GM18505 (cell line): ENCODE results near the gene TAS2R39.
"Not testable (repeated sequence)": the region's sequence is repeated elsewhere in the genome, so short reads cannot be mapped to it uniquely, and the experiment has no call there.

ENCODE experiments used
- ATAC-seq: cut with Tn5 transposase; IDR thresholded peaks from one replicate; pipeline ENCODE4 v1.9.1; 2021; ENCODE audit not compliant: unreplicated experiment
- POLR2A ChIP-seq: IDR thresholded peaks from 4 replicates; pipeline ENCODE4 v1.6.1; 2011; ENCODE audit warnings: borderline replicate concordance; ENCODE audit not compliant: insufficient read depth, insufficient read length; ENCODE audit errors: extremely low read depth

The TAS2R39 gene

DNA sequence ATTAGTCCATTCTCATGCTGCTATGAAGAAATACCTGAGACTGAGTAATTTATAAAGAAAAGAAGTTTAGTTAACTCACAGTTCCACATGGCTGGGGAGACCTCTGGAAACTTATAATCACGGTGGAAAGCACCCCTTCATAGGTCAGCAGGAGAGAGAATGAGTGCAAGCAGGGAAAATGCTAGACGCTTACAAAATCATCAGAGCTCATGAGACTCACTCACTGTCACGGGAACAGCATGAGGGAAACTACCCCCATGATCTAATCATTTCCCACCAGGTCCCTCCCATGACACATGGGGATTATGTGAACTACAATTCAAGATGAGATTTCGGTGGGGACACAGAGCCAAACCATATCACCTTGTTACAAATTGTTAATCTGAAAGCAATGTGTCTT, 15.8 kb downstream of the TAS2R39 start:
- no peak for TF ChIP-seq POLR2A
- ATAC-seq = no peak

DNA sequence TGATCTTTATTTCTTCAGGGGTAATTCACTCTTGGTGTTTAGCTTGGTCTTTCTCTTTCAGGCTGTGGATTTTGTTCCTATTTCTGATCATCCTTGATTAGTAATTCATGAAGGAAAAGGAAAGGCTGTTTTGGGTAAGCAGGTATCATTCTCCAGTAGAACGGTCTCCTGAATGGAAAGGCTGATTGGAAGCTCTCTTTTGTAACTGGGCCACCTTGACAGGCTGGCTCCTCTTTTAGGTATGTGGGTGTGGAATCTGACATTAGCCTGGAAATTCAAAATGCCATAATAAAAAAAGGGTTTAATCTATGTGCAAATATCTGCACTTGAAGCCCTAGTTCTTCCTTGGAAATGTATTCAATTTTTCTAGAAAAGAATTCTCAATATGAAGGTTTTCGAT, 18.9 kb downstream of the TAS2R39 start:
- no peak for ATAC-seq
- no peak for TF ChIP-seq POLR2A

DNA sequence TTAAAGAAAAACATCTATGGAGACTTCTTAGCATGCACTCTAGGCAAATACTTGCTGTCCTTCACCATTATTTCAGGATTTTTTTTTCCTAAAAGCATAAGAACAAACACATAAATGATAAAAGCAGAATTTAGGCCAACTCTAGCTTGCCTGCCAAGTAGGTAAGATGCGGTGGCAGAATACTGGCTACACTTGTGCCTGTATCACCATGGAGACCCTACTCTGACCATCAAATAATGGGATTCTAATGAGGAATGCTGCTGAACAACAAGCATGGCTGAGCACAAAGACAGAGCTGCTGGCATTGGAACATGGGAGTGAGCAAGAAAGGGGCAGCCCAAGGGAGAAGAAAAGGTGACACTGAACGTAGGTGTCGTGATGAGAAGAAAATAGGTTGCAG, 20.2 kb downstream of the TAS2R39 start:
- TF ChIP-seq POLR2A = no peak
- ATAC-seq = no peak

DNA sequence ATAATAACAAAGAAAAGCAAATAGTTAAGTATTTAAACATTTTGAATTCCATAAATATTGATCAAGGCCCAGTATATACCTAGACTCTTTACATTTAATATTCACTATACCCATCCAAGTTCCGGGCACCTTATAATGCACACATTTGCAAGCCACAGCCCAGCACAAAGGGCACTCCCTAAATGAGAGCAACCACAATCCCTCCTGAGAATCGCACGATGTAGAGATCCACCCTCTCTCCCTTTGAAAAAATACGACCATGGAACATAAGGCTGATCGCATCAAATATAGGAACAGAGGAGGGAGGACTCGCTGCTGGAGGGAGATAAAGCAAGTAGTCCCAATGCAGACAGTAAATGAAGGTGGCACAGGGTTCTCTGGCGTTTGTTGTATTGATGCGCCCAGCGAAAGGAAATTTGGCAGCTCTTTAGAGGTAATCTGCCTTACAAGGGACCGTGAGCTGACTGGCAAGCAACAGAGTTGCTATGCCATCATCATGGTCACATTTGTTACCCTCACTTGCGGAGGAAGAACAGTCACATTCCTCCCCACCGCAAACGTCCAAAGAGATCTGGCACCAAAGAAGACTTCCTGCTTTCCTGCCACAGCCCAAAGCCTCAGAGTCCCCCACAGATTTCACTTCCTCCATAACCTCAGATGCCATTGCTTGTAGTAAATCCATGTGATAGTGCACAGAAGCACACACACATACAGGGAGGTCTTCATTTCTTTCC, 22.5 kb downstream of the TAS2R39 start:
- ATAC-seq = peak; percentile 92
- no peak for TF ChIP-seq POLR2A

DNA sequence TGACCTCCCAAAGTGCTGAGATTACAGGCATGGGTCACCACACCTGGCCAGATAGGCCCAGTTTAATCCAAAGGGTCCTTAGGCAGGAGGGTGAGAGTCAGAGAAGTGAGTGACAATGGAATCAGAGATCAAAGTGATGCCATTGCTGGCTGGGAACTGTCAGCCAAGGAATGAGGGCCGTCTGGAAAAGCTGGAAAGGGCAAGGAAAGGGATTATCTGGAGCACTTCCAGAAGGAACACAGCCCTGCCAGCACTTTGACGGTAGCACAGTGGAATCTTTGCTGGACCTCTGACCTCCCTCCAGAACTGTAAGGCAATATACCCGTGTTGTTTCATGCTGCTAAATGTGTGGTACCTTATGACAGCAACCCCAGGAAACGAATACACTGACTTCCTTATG, 27.3 kb downstream of the TAS2R39 start:
- no peak for ATAC-seq
- no peak for TF ChIP-seq POLR2A

DNA sequence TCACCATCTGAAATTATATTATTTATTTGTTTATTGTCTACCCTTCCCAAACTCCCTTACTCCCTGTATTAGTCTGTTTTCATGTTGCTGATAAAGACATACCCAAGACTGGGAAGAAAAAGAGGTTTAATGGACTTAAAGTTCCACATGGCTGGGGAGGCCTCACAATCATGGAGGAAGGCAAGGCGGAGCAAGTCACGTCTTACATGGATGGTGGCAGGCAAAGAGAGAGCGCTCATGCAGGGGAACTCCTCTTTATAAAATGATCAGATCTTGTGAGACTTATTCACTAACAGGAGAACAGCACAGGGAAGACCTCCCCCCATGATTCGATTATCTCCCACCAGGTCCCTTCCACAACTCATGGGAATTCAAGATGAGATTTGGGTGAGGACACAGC, 30.3 kb downstream of the TAS2R39 start:
- ATAC-seq = not testable (repeated sequence)

DNA sequence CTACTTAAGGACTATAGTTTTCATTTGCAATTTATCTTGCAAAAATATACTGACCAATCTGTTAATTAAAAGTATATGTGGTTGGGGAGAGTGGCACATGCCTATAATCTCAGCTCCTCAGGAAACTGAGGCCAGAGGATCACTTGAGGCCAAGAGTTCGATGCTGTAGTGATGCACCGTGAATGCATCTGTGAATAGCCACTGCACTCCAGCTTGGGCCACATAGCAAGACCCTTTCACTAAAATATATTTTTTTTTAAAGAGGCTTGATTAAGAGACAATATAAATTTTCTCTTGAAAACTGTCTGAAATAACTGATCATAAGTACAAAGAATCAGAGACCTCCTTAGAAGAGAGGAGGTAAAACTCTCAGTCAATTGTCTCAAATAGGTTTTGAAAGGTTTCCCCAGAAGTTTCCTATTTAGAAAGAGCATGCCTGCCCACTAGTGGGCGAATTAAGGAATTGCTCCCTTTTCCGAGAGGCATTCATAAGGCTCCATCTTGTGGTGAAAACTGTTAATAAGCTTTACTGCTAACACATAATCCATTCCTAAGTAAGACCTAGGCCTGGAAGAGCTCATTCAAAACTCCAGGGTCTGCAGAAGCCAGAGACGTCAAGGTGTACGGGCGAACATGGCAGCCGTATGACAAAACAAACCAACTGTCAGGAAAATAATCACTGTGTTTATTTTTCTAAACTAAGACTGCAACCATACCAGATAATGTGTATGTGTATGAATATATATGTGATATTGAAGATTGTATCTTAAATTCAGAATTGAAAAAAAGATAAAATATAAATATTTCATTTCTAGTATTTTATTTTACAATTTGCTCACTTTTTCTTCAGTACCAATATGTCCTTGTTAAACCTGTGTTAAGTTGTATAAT, 31.8 kb downstream of the TAS2R39 start:
- no peak for TF ChIP-seq POLR2A

DNA sequence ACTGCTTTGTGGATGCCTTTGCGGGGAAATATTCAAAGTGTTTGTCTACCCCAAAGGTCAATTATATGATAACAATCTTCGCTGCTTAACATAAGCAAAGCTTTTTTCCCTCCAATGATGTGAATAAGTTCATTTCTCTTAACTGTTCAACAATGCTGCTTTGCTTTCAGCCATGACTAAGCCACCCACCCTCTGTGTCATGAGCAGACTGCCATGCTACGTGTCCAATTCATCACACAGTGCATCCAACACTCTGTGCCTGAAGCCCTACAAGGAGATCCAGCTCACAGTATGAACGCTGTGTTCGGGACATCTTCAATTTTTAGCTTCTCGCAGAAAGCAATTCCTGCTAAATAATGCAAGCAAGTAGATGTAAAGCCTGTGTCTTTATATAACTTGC, 32.9 kb downstream of the TAS2R39 start:
- no peak for TF ChIP-seq POLR2A
- ATAC-seq = no peak

More for the DNA sequence above, 31.8 kb downstream of the TAS2R39 start:
- peak; percentile 88 for ATAC-seq

DNA sequence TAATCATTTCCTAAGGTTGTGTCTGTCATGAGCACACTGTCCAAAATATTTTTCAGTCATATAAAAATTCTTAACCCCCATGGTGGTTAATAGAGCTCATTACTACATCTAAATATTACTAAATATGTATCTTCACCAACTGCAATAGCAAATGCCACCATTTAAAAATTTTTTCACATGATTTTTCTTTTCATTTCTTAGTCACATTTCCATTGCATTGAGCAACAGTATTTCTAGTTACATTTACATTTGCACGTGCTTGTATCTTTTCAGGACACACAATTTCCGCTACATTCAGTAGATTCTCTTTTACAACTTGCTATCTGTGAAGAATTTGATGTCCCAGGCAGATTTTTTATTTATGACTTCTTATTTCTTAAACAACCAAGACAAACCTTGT, 33.5 kb downstream of the TAS2R39 start:
- ATAC-seq = no peak

DNA sequence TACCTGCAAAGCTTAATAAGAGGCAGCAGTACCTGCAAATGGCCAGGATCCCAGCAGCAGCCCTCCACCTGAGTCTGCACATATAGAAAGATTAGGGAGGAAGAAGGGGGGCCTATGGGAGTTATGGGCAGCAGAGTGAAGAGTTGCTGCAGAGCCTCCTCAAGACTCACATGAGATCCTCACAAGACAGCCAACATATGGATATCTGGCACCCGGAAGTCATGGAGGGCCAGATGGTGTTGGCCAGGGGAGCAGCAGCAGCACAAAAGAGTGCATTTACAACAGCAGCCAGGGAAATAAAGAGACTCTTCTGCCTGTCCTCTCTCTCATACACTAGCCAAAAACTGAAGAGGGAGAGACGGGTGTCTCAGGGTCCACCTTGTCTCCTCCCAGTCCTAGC, 34.6 kb downstream of the TAS2R39 start:
- ATAC-seq = no peak
- TF ChIP-seq POLR2A = no peak

More for the DNA sequence above, 33.5 kb downstream of the TAS2R39 start:
- no peak for TF ChIP-seq POLR2A

DNA sequence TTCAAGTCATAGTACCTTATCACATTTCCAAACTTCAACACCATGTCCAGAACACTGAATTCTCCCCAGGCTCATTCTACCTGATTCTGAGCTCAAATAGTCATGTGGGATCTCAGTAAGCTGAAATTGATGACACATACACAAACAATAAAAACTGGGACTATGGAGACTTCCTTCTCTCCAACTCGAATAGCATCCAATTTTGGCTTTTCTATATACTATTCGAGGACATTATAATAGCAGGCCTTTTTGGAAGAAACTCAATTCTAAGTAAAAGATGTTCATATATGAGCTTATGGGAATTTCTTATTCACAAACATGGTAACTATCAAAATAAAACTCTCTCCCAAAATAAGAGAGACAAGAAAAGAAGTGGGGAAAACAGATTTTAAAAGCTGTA, 38.1 kb downstream of the TAS2R39 start:
- no peak for ATAC-seq
- no peak for TF ChIP-seq POLR2A

DNA sequence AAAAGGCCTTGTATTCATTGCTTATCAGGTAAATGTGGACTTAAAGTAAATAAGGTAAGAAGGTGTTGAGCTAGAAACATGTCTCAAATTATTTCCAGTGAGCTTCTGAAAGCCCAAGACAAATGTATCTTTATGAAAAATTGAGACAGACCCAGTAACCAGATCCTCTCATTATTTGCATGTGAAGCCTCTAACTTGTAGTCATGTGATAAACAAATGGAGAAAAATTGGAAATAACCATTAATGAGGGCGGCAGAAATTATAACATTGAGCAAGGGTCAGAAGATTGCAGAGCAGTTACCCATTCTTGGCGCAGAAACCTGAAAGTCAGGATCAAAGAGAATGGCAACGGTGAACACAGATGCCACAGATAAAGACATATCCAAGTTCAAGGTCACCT, 38.5 kb downstream of the TAS2R39 start, which contains the start of gene TAS2R40:
Gene TAS2R40 (plus strand): TSS at position 301 of the 400 bp plus-strand sequence. CDS start 42 bp downstream, at position 343.
- TF ChIP-seq POLR2A = no peak
- no peak for ATAC-seq

DNA sequence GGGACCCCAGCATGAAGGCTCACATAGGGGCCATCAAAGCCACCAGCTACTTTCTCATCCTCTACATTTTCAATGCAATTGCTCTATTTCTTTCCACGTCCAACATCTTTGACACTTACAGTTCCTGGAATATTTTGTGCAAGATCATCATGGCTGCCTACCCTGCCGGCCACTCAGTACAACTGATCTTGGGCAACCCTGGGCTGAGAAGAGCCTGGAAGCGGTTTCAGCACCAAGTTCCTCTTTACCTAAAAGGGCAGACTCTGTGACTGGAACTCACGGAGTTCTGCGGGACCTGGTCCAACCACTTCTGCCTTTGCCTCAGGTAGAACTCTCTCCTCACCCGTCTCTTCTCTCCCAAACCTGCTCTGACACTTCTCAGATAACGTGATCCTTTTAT, 39.6 kb downstream of the TAS2R39 start:
- ATAC-seq = no peak
- no peak for TF ChIP-seq POLR2A

DNA sequence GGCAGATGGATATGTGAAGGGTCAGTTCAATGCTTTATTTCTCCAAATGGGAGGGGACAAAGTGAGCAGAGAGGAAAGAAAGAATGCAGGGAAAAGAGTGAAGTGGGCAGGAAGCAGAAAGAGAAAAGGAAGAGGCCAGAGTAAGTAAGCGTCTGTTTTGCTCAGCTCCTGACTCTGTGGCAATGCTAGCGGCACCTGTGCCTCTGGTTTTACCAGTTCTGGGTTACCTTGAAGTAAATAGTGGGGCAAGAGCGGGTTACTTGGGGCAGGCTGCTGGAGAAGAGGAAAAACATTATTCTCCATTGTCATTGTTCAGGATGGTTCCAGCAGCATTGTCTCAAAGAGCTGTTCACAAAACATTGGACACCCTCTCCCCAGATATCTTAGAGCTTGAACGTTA, 40.6 kb downstream of the TAS2R39 start:
- no peak for ATAC-seq

DNA sequence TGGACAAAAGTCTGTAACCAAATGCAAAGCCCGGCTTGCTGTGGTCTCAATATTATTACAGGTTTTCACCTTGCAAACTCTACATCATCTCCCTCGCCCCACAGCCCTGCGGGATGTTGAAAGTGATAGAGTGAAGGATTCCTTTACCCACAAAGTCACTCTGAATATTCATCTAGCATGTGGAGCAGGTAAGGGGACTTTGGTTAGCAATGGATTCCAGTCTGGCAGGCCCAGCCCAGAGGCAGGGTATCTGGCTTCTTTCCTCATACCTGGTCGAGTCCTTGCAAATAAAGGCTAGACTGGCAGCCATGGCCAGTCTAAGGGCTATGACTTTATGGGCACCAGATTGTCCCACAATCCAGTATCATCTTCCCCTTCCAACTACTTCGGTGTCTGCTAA, 41.8 kb downstream of the TAS2R39 start:
- no peak for ATAC-seq
- TF ChIP-seq POLR2A = no peak

More for the DNA sequence above, 40.6 kb downstream of the TAS2R39 start:
- TF ChIP-seq POLR2A = no peak

DNA sequence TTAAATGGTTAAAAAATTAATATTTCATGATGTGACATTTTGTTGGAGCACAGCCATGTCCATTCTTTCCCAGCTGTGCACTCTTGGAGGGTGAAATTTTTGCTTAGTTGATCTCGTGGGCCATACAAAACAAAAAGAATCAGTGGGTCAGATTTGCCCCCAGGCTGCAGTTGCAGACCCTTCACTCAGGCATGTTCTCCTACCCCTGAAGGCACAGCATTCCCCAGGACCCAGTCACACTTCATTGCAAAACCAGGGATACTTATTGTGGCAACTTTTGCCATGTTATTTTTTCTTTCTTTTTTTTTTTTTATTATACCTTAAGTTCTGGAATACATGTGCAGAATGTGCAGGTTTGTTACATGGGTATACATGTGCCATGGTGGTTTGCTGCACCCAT, 44.6 kb downstream of the TAS2R39 start:
- ATAC-seq = no peak
- TF ChIP-seq POLR2A = no peak
